Measurements from ENCODE around the gene MCTP1. TPM values are rescaled to one million over a fixed set of nuclear protein-coding genes. Genes with fewer than 3 reads are reported as not detected.
"Not testable (repeated sequence)": the region's sequence is repeated elsewhere in the genome, so short reads cannot be mapped to it uniquely, and the experiment has no call there.

MCTP1 gene
- total RNA-seq, 1 donor from 2014 or later, result 35.8 TPM

DNA sequence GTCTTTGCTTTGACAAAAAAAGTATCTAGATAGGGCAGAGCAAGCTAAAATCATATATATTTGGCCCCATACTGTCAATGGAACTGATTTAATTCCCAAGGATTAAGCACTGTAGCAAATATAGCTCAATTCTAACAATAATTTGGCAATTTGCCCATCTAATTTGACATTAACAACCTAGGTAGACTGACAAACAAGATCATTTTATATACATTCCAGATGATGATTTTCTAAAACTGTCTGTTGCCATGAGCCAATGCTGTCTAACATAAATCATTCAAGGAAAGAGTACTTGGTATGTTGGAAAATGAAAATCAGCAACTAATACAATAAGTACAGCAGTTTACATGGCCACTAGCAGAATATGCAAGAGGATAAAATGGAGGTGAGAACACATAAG, 32.1 kb downstream of the MCTP1 start:
- DNase-seq (ENCODE audit: low spot score), result no peak

DNA sequence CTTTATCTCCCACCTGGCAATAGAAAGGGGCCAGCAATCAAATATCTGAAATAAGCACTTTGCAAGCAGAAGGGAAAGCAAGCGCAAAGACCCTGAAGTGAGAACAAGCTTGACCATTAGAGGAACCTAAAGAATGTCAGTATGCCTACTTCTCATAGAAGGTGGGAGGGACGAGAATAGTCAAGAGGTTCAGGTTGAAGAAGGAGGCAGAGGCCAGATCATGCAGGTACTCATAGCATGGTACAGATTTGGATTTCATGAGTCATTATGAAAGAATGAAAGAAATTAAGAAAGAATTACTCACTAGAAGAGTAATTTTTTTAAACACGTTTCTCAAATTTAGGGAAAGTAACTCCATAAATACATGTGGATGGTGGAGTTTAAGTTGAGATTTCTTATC, 33.7 kb downstream of the MCTP1 start:
- no peak for DNase-seq (ENCODE audit: low spot score)

DNA sequence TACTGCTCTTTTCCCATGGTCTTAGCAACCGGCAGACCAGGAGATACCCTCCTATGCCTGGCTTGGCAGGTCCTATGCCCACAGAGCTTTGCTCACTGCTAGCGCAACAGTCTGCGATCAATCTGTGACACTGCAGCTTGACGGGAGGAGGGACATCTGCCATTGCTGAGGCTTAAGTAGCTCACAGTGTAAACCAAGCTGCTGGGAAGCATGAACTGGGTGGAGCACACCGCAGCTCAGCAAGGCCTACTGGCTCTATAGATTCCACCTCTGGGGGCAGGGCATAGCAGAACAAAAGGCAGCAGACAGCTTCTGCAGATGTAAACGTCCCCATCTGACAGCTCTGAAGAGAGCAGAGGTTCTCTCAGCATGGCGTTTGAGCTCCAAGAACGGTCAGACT, 40.4 kb downstream of the MCTP1 start:
- no peak for DNase-seq (ENCODE audit: low spot score)

DNA sequence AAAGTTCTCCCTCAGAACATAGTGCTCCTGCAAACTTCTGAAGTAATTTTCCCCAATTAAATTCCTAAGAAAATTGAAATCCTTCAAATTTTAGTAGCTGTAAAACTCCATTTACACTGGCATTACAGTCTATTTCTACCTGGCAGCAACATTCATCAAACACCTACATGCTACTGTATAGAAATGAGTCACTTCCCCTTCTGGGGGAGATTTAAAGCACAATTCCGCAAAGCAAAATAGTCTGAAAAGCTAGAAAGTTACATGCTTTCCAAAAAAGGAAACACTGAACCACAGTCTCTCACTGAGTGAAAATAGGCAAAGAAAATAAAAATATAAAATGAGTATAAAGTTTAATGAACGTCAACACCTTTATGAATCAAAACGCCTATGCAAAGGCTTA, 43.3 kb downstream of the MCTP1 start:
- no peak for DNase-seq (ENCODE audit: low spot score)

DNA sequence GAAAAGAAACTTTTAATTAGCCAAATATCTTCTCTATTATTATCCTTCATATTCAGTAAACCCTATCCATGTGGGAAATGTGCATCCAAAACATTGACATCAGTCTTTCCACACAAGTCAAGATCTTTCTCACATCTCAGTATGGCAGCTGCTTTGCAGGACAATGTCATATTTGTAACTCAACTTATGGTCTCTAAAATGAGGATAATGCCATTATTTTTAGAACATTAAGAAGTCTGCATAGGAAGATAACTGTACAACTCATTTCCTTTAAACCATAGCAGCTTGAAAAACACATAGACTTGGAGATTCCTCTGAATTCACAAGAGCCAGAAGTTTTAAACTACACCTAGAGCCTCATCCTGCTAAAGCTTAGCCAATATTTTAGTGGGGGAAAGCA, 43.7 kb downstream of the MCTP1 start:
- DNase-seq (ENCODE audit: low spot score), result no peak

DNA sequence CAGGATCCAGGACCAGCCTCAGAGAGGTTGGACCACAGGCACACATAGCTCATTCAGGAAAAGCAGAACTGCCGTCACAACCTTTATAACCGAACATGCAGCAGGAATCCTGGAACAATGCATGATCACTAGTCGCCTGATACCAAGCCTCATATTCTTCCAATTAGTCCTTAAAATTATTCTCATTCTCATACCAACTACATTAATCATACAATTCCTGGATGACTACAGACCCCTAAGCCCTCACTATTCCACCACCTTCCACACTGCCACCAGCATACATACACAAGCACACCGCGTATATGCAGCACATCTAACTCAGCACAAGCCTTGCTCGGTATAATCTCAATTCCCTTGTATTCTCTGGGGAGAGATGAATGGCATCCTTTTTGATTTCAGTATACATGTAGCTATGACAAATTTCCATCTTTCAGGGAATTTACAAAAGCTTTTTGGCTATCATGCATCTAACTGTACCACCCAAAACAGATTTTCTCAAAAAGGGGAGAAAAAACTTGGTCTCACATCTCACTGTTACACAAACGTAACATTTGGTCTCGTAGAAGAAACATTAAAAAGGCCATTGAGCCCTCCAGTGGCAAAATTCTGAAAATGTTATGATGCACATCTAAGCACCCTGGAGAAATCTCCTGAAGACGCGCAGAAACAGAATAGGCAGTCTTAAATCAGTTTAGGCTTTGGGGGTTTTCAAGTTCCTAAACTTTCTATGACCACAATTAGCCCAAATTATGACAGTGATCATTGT, 46.2 kb downstream of the MCTP1 start:
- DNase-seq (ENCODE audit: low spot score), result no peak

DNA sequence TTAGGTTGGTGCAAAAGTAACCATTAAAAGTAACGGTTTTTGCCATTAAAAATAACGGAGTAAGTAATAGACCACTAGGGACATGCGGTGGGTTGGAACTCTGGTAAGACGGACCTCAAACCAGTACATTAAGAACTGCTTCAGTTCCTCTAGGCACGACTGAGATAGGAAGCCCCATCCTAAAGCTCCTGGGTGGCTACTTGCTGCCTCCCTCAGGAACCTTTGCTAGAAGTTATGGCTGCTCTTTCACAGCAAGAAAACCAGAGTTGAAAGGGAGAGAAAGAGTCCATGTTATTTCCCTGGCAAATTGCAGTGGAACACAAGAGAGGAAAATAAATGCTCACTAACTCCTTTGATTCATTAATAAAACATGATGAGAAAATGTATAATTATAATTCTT, 47.6 kb downstream of the MCTP1 start:
- DNase-seq (ENCODE audit: low spot score), result no peak

DNA sequence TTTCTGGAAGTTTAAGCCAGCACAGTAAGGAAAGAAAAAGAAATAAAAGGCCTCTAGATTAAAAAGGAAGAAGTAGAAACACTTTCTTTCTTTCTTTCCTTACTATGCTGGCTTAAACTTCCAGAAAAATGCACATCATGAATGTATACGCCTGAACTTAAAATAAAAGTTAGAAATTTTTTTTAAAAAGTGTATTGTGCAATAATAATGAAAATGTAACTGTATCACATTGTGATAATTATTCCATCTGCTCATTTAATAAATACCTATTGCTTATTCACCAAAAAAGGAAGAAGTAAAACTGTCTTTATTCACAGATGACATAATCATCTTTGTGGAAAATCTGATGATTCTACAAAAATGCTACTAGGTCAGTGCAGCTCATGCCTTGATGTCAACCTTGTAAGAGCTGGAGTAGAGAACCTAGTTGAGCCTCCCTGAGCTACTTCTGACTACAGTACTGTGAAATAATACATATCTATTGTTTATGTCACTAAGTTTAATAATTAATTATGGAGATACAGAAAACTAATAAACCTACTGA, 49.4 kb downstream of the MCTP1 start:
- DNase-seq (ENCODE audit: low spot score), result no peak

DNA sequence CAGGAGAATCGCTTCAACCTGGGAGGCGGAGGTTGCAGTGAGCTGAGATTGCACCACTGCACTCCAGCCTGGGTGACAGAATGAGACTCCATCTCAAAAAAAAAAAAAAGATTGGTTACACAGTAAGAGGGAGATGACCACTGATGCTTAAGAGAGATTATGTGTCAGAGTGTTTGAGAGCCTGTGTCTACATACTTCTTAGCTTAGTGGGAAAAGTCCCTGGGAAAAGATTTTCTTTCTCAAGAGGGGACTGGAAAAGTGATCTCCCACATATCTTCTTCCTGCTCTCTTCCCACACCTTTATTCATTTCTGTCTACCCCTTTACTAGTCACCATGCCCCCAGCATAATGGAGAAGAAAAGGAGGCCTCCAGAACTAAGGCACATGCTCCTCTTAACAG, 55.2 kb downstream of the MCTP1 start:
- no peak for DNase-seq (ENCODE audit: low spot score)

DNA sequence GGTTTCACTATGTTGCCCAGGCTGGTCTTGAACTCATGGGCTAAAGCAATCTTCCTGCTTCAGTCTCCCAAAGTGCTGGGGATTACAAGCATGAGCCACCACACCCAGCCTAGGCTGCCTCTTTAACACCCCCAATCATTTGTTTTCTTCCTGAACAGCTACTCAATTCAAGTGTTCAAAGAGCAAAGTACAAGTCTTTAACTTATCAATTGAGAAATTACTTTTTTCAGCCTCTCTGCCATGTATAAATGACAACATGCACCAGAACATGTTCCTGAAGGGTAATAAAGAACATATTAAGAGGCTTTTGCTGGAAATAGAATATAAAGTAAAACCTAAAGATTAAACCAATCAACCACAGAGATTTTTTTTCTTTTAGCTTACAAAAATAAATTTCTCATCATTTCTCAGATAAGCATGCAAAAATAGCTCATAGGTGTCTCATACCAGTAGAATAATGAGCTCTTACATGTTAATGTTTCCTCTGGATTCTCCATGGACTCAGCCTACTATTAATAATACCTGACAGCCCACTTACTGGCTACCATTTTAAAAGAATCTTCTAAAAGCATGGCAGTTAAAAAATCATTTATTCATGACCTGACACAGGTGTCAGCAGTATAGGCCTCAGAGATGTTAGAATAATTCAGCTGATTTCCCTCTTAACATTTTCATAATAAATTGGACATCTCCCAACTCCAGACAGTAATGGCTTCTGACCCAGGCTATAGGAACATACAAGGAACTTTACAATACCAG, 60.0 kb downstream of the MCTP1 start:
- no peak for DNase-seq (ENCODE audit: low spot score)

DNA sequence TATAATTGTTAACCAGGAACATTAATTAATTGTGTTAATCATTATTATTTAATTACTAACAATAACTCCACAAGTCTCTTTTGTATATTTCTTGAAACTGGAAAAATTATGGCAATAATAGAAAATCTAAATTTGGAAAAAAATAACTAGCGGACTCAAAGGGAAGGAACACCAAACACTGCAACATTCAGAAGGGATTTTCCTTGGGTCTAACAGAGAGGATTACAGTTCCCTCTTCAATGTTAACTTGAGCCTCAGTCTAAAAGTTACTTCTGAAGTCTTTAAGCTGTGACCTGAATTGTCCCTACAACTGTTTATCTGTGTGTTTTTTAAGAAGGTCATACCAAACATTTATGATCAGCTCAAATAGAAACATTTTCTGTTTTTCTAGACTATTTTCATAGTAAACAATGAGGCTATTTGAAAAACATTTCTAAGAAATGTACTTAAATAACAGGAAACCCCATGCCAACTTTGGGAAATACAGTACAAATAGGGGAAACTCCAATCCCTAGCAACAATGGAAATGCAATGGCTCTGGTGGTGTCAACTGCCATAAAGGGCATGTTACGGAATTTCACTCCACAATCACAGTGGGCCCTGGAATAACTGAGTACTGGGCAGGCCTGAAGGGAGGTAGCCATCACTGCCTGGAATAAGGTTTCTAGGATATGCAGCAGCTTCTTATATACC, 61.2 kb downstream of the MCTP1 start:
- no peak for DNase-seq (ENCODE audit: low spot score)

DNA sequence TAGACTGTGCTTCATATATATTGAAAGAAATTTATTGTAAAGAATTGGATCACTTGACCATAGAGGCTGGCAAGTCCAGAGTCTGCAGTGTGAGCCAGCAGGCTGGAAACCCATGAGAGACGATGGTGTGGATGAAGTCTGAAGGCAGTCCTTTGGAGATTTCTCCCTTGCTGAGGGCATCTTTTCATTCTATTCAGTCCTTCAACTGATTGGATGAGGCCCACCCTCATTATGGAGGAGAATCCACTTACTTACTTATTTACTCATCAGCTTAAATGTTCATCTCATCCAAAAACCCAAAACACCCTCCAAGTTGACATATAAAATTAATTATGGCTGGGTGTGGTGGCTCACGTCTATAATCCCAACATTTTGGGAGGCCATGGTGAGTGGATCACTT, 62.1 kb downstream of the MCTP1 start:
- no peak for DNase-seq (ENCODE audit: low spot score)

DNA sequence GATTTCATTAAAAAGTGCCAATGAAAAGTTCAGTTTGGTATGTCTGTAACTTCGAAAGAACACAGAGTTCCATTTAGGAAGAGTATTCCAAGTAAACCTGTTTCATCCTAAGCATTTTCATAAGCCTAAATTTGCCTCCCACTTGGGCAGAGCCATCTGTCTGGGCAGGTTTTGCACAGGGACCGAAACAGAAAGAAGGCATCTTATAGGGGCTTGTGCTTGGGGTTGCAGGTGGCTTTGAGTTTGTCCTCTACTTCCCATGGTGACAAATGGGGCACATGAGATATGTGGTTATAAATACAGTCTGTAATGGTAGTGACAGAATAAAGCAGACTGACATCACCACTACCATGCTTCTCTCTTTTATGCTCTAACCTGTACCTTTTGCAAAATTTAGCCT, 63.7 kb downstream of the MCTP1 start:
- DNase-seq (ENCODE audit: low spot score), result no peak

DNA sequence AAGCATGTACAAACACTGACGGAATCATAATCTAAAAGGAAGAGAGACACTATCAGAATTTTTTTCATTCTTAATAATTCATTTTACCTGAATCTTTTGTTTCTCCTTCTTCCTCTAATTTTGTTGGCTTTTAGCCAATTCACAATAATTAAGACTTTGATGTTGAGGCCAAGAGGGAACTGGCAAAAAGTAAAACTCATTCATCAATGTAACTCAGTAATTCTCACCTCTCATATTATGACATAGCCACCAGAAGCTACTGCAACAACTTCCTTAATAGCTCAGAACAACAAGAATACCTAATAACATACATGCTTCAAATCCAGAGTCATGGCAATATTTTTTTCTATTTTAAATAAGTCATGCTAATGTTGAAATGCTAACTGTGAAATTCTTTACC, 64.5 kb downstream of the MCTP1 start:
- DNase-seq (ENCODE audit: low spot score), result no peak

DNA sequence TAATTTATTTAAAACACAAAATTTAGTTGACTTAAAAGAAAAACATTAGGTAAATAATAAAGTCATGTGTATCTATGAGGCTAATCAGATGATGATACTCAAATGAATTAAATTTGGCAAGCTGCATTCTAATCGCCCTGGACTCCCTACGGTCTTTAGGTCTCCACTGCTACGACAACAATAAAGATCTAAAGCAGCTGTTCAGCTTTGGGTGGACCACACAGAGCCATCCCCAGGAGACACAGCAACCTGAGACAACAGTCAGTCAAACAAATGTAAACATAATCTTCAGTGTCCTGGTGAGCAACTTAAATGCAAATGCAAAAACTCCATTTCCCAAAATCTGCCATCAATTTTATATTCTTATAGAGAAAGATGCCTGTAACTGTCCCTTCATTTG, 65.5 kb downstream of the MCTP1 start:
- DNase-seq (ENCODE audit: low spot score), result no peak

DNA sequence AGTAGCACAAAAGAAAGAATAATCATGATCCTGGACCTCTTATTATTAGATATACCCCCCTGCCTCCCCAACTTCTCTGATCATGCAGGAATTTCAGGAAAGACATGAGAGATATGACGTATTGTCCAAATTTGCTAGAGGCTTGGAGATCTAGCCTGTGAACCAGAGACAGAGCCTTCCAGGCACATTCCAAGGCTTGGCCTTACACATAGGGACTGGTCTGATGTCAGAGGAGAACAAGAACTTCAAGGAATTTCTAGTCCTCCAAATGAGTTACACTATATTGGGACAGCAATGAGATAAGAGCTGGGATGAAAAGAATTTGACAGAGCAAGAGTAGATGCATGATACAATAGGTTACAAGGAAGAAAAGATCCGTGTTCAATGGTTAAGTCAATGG, 67.0 kb downstream of the MCTP1 start:
- no peak for DNase-seq (ENCODE audit: low spot score)

DNA sequence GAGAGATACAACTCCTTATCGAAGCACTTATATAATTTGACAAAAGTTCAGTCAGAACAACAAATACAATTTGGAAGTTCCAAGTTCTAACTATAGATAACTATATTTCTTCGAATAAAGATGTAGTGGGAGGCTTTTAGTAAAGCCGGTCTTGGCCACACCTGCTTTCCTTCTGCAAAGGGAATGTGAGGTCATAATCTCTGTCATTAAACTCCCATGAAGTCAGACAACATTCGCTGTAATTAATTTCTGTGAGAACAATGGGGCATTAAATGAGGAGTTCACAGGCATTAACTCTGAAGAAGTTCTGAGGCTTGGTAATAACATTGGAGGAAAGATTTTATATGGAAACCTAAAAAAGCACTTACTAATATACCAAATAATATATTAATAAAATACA, 67.5 kb downstream of the MCTP1 start:
- no peak for DNase-seq (ENCODE audit: low spot score)

DNA sequence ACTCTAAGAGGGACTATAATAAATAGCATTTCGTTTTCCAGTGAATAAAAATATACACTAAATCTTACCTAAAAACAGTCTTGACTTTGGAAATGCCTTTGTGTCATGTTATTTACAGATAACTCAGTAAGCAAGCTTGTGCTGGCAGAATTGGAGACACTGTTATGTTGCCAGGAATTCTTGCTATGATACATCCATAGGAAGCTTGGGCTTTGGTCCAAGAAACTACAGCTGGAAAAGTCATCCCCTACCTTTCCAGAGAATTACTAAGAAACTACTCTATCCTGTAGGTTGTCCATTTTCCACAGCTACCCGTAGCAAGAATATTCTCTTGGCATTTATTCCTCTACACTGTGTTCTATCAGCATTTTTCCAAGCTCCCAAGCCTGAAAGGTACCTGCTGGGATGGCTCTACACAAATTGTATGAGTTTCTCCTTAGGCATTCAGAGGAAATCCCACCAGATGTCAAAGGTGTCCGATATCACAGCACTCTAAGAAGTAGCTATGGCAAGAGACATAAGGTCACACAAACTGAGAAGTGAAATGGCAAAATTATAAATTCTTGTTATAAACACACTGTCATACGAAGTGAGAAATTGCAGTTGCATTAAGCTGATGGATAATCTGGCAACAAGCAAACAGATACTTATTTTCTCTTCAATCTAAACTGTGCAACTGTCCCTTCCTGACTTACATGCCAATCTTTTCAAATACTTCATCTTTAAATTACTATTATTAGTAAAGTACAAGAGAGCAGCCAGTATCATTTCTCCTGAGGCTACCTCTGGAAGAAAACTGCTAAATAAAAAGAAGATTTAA, 68.5 kb downstream of the MCTP1 start:
- no peak for DNase-seq (ENCODE audit: low spot score)

DNA sequence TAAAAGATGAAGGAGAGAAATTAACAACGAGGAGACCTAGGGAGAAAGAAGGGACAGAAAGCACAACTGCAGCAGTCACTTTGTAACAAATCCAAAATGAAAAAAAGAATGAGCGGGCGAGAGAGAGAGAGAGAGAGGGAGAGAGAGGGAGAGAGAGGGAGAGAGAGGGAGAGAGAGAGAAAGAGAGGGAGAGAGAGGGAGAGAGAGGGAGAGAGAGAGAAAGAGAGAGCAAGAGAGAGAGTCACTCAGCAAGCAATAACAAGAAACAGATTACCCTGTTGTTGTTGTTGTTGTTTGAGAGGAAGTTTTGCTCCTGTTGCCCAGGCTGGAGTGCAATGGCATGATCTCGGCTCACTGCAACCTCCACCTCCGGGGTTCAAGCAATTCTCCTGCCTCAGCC, 77.1 kb downstream of the MCTP1 start:
- DNase-seq (ENCODE audit: low spot score), result not testable (repeated sequence)

DNA sequence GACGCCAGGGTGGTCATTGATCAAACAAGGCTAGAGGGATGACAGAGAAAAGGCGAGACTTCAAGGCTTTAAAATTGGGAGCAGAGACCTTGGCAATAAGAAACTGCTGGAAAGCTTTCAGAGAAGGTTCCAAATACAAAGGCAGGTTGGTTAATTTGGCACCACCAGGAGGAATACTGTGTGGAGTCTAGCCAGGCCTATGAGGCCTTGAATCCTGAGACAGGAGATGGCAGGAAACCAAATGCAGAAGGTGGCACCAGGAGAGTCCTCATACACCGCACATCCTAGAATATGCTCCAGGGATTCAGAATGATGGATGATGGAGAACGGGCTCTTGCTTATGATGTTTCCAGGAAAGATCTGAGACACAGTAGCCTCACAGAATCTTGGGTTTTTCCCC, 90.0 kb downstream of the MCTP1 start:
- no peak for DNase-seq (ENCODE audit: low spot score)

DNA sequence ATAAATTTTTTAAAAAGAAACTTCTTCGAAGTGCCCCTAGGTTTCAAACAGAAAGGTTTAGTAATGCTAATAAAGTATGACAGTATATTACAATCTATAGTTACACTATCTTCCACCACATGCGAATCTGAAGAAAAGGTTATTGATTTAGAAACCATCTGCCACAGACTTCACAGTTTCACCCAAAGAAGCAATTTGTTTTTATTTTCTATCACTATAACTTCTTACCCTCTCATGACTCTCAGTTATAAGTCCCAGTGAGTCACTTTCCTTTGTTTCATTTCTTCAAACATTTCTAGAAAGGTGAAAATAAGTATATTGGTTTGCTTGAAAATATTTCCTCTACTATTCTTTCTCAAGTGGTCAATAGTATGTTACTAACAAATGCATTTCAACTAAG, 93.6 kb downstream of the MCTP1 start:
- no peak for DNase-seq (ENCODE audit: low spot score)

DNA sequence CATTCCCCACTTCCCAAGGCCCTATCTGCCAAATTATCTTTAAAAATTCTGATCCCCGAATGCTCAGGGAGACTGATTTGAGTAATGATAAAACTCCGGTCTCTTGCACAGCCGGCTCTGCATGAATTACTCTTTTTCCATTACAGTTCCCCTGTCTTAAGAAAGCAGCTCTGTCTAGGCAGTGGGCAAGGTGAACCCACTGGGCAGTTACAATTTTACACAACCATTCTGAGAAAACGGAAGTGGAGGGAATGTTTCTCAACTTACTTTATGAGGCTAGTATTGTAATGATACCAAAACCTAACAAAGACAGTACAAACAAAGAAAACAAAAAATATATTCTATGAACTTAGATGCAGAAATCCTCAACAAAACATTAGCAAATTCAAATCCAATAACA, 100.0 kb downstream of the MCTP1 start:
- no peak for DNase-seq (ENCODE audit: low spot score)

Data from ureter (tissue), 1 donor.